Small intestine (tissue), 7 donors: Measurements from ENCODE around the gene MRPS7. TPM values are rescaled to one million over a fixed set of nuclear protein-coding genes. Genes with fewer than 3 reads are reported as not detected.
"Not testable (repeated sequence)": the region's sequence is repeated elsewhere in the genome, so short reads cannot be mapped to it uniquely, and the experiment has no call there.

ENCODE experiments used
- DNase-seq, 2 donors: peaks; one replicate each; pipeline versions ENCODE4 v3.0.0 to v3.0.0-alpha.2; 2013
- FAIRE-seq: peaks from 2 replicates; lab custom pipeline; 2012; peaks lifted over from hg19 to GRCh38; lab: Jason Lieb, UNC
- H3K27ac ChIP-seq, 3 donors: one replicate each; pipeline ENCODE4 v1.5.1; 2013; ENCODE audit warnings: low read length in 2 of 3, mild to moderate bottlenecking in 2 of 3, control low read depth in 1 of 3, inconsistent platforms in 1 of 3, low read depth in 1 of 3, moderate library complexity in 1 of 3
- H3K27me3 ChIP-seq, 3 donors: one replicate each; pipeline ENCODE4 v1.6.1; 2013; ENCODE audit warnings: low read length in 3 of 3, inconsistent platforms in 1 of 3; ENCODE audit not compliant: control insufficient read depth in 3 of 3, insufficient read depth in 3 of 3
- H3K36me3 ChIP-seq, 3 donors: one replicate each; pipeline ENCODE4 v1.6.1; 2013; ENCODE audit warnings: low read length in 3 of 3, inconsistent platforms in 1 of 3, low read depth in 1 of 3, mild to moderate bottlenecking in 1 of 3, moderate library complexity in 1 of 3; ENCODE audit not compliant: control insufficient read depth in 3 of 3, insufficient read depth in 2 of 3
- H3K4me1 ChIP-seq, 3 donors: one replicate each; pipeline ENCODE4 v1.6.1; 2013; ENCODE audit warnings: low read length in 2 of 3, inconsistent platforms in 1 of 3, low read depth in 1 of 3, mild to moderate bottlenecking in 1 of 3, moderate library complexity in 1 of 3; ENCODE audit not compliant: control insufficient read depth in 3 of 3, insufficient read depth in 2 of 3
- H3K4me3 ChIP-seq, 3 donors: one replicate each; pipeline ENCODE4 v1.5.1; 2013; ENCODE audit warnings: low read length in 3 of 3, control low read depth in 1 of 3, inconsistent platforms in 1 of 3, low read depth in 1 of 3, mild to moderate bottlenecking in 1 of 3, moderate library complexity in 1 of 3
- H3K9me3 ChIP-seq, 2 donors: one replicate each; pipeline ENCODE4 v1.6.1; 2013; ENCODE audit warnings: low read depth in 1 of 2, low read length in 1 of 2; ENCODE audit not compliant: control insufficient read depth in 2 of 2, insufficient read depth in 1 of 2
- WGBS, 3 donors: extraction: QIAGEN DNeasy Blood & Tissue Kit; methylation state at CpG; one replicate each; pipeline ENCODE4 v1.1.7; 2013; 5-methylcytosine and 5-hydroxymethylcytosine counted together
- polyA plus RNA-seq, 4 donors: library from polyadenylated mRNA; stranded (reverse) in 3 of 4; unstranded in 1 of 4; fragments of 200-250 nt in 3 of 4; fragments of 120-200 nt in 1 of 4; gene quantifications; one replicate each; pipeline versions ENCODE4 v1.2.1 to v1.2.3, GENCODE V29; 2013
- donor health status: healthy with polysubstance abuse.
- donor health status: control.
- donor health status: control.
- donor health status: Bipolar disorder and iron deficiency.
- donor health status: healthy.

MRPS7 gene
- polyA plus RNA-seq, 4 donors = 55.9 to 88.6 (median 74.4) TPM

- Histone ChIP-seq H3K36me3 (peaks cover 0 to 70% (median 29%) of the 10 kb centered on the region in 3 donors), H3K27ac (no peak overlapping the region), H3K4me3 (no peak overlapping the region), H3K27me3 (no peaks in the 10 kb centered on the region), H3K4me1 (peaks cover 0 to 2% (median under 1%) of the 10 kb centered on the region in 3 donors), H3K9me3 (no peaks in the 10 kb centered on the region)
- 96 to 97% (median 96%) methylated on average over 12 of the region's 12 CpGs for whole genome bisulfite sequencing, 3 donors
- DNase-seq (no peak), FAIRE-seq (no peak)
Observed at GRCh38 chr17:75246404-75246803, 15.3 kb upstream of the MRPS7 start.

- Histone ChIP-seq H3K9me3 (no peaks in the 10 kb centered on the region), H3K27me3 (no peaks in the 10 kb centered on the region), H3K4me1 (peaks cover 0 to 2% (median 0%) of the 10 kb centered on the region in 3 donors), H3K36me3 (peaks cover 0 to 40% (median 12%) of the 10 kb centered on the region in 3 donors), H3K27ac (peak overlapping the region in 1 of 3 donors; percentile 28), H3K4me3 (no peak overlapping the region)
- FAIRE-seq = no peak
- no peak for DNase-seq
- WGBS, 3 donors = 64 to 79% (median 71%) methylated on average over 4 of the region's 4 CpGs
Observed at GRCh38 chr17:75249564-75249963, 12.1 kb upstream of the MRPS7 start.

- no peaks in the 10 kb centered on the region for H3K9me3 ChIP-seq
- H3K36me3 ChIP-seq = peaks cover 0 to 36% (median 12%) of the 10 kb centered on the region in 3 donors
- peak overlapping the region in 1 of 3 donors; percentile 28 for H3K27ac ChIP-seq
- FAIRE-seq = no peak
- H3K27me3 ChIP-seq = no peaks in the 10 kb centered on the region
- WGBS, 3 donors = 47 to 67% (median 54%) methylated on average over 11 of the region's 11 CpGs
- DNase-seq = no peak
- H3K4me3 ChIP-seq = no peak overlapping the region
- H3K4me1 ChIP-seq = peaks cover 0 to 2% (median 0%) of the 10 kb centered on the region in 3 donors
Observed at GRCh38 chr17:75250009-75250471, 11.6 kb upstream of the MRPS7 start.

GRCh38 chr17:75252039-75252816 is 9.5 kb upstream of the MRPS7 start:
- H3K27me3 ChIP-seq = no peaks in the 10 kb centered on the region
- H3K4me1 ChIP-seq = peaks cover 0 to 2% (median 0%) of the 10 kb centered on the region in 3 donors
- H3K36me3 ChIP-seq = peaks cover 0 to 18% (median 0%) of the 10 kb centered on the region in 3 donors
- no peak for FAIRE-seq
- WGBS, 3 donors = 85 to 89% (median 87%) methylated on average over 8 of the region's 8 CpGs
- no peak overlapping the region for H3K4me3 ChIP-seq
- no peak for DNase-seq
- no peaks in the 10 kb centered on the region for H3K9me3 ChIP-seq
- no peak overlapping the region for H3K27ac ChIP-seq

- not testable (repeated sequence) for H3K4me1 ChIP-seq, H3K27ac ChIP-seq, H3K9me3 ChIP-seq, DNase-seq, H3K27me3 ChIP-seq, H3K4me3 ChIP-seq, FAIRE-seq, H3K36me3 ChIP-seq
- 70 to 81% (median 75%) methylated on average over 9 to 11 of the region's 11 CpGs for WGBS, 3 donors
Observed at GRCh38 chr17:75255954-75256698, 5.6 kb upstream of the MRPS7 start.

- not testable (repeated sequence) for H3K27me3 ChIP-seq, H3K36me3 ChIP-seq, DNase-seq, H3K27ac ChIP-seq, FAIRE-seq, H3K4me3 ChIP-seq, H3K4me1 ChIP-seq, H3K9me3 ChIP-seq
- 23 to 51% (median 37%) methylated on average over 2 of the region's 2 CpGs for WGBS, 3 donors
Observed at GRCh38 chr17:75257228-75257627, 4.5 kb upstream of the MRPS7 start.

GRCh38 chr17:75260641-75261335 is 891 bp upstream of the MRPS7 start:
- H3K27ac ChIP-seq = peak overlapping the region; percentile 81 to 99 (median 93)
- peak overlapping the region; percentile 84 to 94 (median 93) for H3K4me3 ChIP-seq
- no peak for FAIRE-seq
- DNase-seq = peak in 1 of 2 donors; percentile 32
- peaks cover 0 to 26% (median 4%) of the 10 kb centered on the region in 3 donors for H3K36me3 ChIP-seq
- 0 to 1% (median 1%) methylated on average over 30 to 31 of the region's 31 CpGs for WGBS, 3 donors
- no peaks in the 10 kb centered on the region for H3K27me3 ChIP-seq
- peaks cover 4 to 18% (median 9%) of the 10 kb centered on the region in 3 donors for H3K4me1 ChIP-seq
- H3K9me3 ChIP-seq = no peaks in the 10 kb centered on the region

- FAIRE-seq (no peak), DNase-seq (no peak)
- Histone ChIP-seq H3K27ac (peak overlapping the region; percentile 81 to 99 (median 93)), H3K4me3 (peak overlapping the region; percentile 84 to 94 (median 93)), H3K27me3 (no peaks in the 10 kb centered on the region), H3K9me3 (no peaks in the 10 kb centered on the region), H3K36me3 (peaks cover 0 to 39% (median 4%) of the 10 kb centered on the region in 3 donors), H3K4me1 (peaks cover 4 to 21% (median 9%) of the 10 kb centered on the region in 3 donors)
- 0 to 1% (median 1%) methylated on average over 23 of the region's 23 CpGs for WGBS, 3 donors
Observed at GRCh38 chr17:75262112-75262606, 480 bp downstream of the MRPS7 start.
